Fibroblast of peridontal ligament (primary cell): ENCODE results near the gene HM13.
"Not testable (repeated sequence)": the region's sequence is repeated elsewhere in the genome, so short reads cannot be mapped to it uniquely, and the experiment has no call there.

ENCODE experiments used
- DNase-seq: peaks from one replicate; pipeline ENCODE4 v3.0.0-alpha.2; 2010; ENCODE audit errors: extremely low read depth

HM13 gene

GRCh38 chr20:31502884-31503673, 11.2 kb upstream of the HM13 start:
- peak; percentile 79 for DNase-seq

GRCh38 chr20:31505903-31506302, 8.3 kb upstream of the HM13 start:
- DNase-seq: no peak

GRCh38 chr20:31508517-31509244, 5.6 kb upstream of the HM13 start:
- DNase-seq: no peak

- DNase-seq: no peak
Measured at GRCh38 chr20:31515072-31515774, 981 bp downstream of the HM13 start.

GRCh38 chr20:31515775-31516107, 1.5 kb downstream of the HM13 start:
- DNase-seq: no peak

- no peak for DNase-seq
Measured at GRCh38 chr20:31516166-31516565, 1.9 kb downstream of the HM13 start.

- DNase-seq: no peak
Measured at GRCh38 chr20:31516651-31517050, 2.4 kb downstream of the HM13 start.

GRCh38 chr20:31517373-31517772, 3.1 kb downstream of the HM13 start:
- peak; percentile 72 for DNase-seq

- not testable (repeated sequence) for DNase-seq
Measured at GRCh38 chr20:31521267-31521666, 7.0 kb downstream of the HM13 start.

GRCh38 chr20:31522731-31523130, 8.5 kb downstream of the HM13 start:
- DNase-seq: no peak

- DNase-seq: no peak
Measured at GRCh38 chr20:31523361-31524283, 9.4 kb downstream of the HM13 start.

GRCh38 chr20:31527266-31527665, 13.0 kb downstream of the HM13 start:
- DNase-seq: no peak

GRCh38 chr20:31535298-31535697, 21.1 kb downstream of the HM13 start:
- DNase-seq: no peak

GRCh38 chr20:31536575-31536974, 22.3 kb downstream of the HM13 start:
- no peak for DNase-seq

- DNase-seq: no peak
Measured at GRCh38 chr20:31537116-31537871, 23.1 kb downstream of the HM13 start.

- no peak for DNase-seq
Measured at GRCh38 chr20:31537890-31538289, 23.6 kb downstream of the HM13 start.

- no peak for DNase-seq
Measured at GRCh38 chr20:31538326-31538725, 24.1 kb downstream of the HM13 start.

GRCh38 chr20:31539636-31540035, 25.4 kb downstream of the HM13 start:
- DNase-seq: not testable (repeated sequence)

- no peak for DNase-seq
Measured at GRCh38 chr20:31540406-31540805, 26.2 kb downstream of the HM13 start.

GRCh38 chr20:31542201-31542842, 28.1 kb downstream of the HM13 start:
- no peak for DNase-seq
